Muscle layer of colon (tissue), 2 donors: ENCODE measurements around the gene CTNNBIP1.

Experiments used
- H3K27ac ChIP-seq: one replicate; pipeline ENCODE4 v1.7.0; 2013; ENCODE audit warnings: low read depth, mild to moderate bottlenecking, low read length, moderate library complexity
- H3K27me3 ChIP-seq, 2 donors: one replicate each; pipeline ENCODE4 v1.7.0; 2013; ENCODE audit warnings: low read length in 2 of 2, mild to moderate bottlenecking in 2 of 2; ENCODE audit not compliant: insufficient read depth in 2 of 2, control insufficient read depth in 1 of 2
- H3K36me3 ChIP-seq: one replicate; pipeline ENCODE4 v1.7.0; 2013; ENCODE audit warnings: mild to moderate bottlenecking, low read length; ENCODE audit not compliant: insufficient read depth
- H3K4me1 ChIP-seq: one replicate; pipeline ENCODE4 v1.7.0; 2013; ENCODE audit warnings: mild to moderate bottlenecking, low read length; ENCODE audit not compliant: insufficient read depth
- H3K4me3 ChIP-seq, 2 donors: one replicate each; pipeline ENCODE4 v1.7.0; 2013; ENCODE audit warnings: low read length in 2 of 2, low read depth in 1 of 2, mild to moderate bottlenecking in 1 of 2, moderate library complexity in 1 of 2
- H3K9ac ChIP-seq: one replicate; pipeline ENCODE4 v1.7.0; 2013; ENCODE audit warnings: low read length
- H3K9me3 ChIP-seq: one replicate; pipeline ENCODE4 v1.7.0; 2013; ENCODE audit warnings: mild to moderate bottlenecking, low read length
- donor health status: abdominal sarcoma.
- donor health status: Adenocarcinoma of cecum.

CTNNBIP1 gene

DNA sequence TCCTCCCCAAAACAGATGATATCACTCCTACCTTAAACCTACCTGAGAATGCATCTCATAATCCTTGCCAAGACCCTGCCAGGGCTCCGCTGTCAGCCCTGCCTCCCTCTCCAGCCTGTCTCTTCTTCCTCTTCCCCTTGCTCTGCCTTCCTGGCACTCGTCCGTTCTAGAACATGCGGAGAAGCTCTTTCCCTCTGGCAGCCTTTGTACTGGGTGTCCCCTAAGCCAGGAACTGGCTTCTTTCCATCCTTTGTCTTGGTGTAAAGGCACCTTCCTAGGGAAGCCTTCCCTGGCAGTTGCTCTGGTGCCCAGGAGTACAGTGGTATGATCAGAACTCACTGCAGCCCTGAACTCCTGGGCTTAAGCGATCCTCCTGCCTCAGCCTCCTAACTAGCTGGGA is 36.1 kb downstream of the CTNNBIP1 start:
- Histone ChIP-seq H3K9ac (no peak overlapping the region), H3K4me1 (peaks cover 3% of the 10 kb centered on the region), H3K36me3 (peaks cover 11% of the 10 kb centered on the region), H3K27me3 (no peaks in the 10 kb centered on the region), H3K4me3 (no peak overlapping the region), H3K9me3 (no peaks in the 10 kb centered on the region), H3K27ac (no peak overlapping the region)

DNA sequence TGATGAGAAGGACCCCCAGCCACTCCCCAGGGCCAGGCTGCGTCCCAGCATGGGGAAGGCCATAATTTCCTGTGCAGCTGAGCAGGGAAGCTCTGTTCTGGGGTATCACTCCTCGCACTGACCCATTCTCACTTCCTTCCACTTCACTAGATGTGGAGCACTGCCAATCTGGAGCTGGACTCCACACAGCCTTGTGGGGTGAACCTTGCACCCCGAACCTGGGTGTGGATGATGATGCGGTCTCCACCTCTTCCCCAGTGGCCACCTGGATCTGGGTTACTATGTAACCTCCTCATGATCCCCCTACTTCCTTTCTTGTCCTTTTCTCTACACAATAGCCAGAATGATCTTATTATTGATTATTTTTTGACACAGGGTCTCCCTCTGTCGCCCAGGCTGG is 36.7 kb downstream of the CTNNBIP1 start:
- Histone ChIP-seq H3K9ac (no peak overlapping the region), H3K9me3 (no peaks in the 10 kb centered on the region), H3K27ac (no peak overlapping the region), H3K27me3 (no peaks in the 10 kb centered on the region), H3K36me3 (peaks cover 11% of the 10 kb centered on the region), H3K4me1 (peaks cover 3% of the 10 kb centered on the region), H3K4me3 (no peak overlapping the region)

DNA sequence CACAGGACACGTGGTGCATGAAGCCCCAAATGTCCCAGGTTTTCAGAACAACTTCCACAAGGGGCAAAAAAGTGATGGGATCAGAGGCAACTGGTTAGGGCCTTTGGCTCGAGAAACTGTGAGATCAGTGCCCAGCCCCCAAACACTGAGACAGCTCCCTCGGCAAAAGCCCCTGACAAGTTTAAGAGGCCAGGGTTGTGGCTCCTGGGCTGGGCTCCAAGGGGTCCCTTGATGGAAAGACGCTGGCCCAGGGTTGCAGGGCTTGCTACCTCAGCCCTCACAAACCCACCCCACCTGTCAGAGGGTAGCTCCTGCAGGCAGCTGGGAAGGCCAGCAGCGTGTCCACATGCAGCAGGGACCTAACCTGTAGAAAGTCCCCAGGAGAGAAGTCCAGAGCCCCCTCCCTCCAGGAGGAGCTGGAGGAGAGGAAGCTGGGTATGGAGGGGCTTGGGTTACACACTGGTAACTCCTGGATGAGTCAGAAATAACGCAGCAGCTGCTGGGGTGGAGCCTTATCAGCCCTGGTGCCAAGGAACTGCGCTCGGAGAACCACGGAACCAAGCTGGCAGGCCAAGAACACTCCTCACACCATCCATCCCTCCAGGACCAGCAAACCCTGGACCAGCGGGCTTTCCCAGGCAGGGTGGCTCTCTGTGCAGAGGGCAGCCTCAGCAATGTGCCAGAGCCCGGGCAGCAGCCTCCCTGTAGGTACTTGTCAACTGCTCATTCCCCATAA is 37.5 kb downstream of the CTNNBIP1 start:
- no peaks in the 10 kb centered on the region for H3K9me3 ChIP-seq
- peaks cover 17% of the 10 kb centered on the region for H3K36me3 ChIP-seq
- no peak overlapping the region for H3K27ac ChIP-seq
- H3K9ac ChIP-seq: no peak overlapping the region
- no peak overlapping the region for H3K4me3 ChIP-seq
- no peaks in the 10 kb centered on the region for H3K27me3 ChIP-seq
- H3K4me1 ChIP-seq: peaks cover 3% of the 10 kb centered on the region

DNA sequence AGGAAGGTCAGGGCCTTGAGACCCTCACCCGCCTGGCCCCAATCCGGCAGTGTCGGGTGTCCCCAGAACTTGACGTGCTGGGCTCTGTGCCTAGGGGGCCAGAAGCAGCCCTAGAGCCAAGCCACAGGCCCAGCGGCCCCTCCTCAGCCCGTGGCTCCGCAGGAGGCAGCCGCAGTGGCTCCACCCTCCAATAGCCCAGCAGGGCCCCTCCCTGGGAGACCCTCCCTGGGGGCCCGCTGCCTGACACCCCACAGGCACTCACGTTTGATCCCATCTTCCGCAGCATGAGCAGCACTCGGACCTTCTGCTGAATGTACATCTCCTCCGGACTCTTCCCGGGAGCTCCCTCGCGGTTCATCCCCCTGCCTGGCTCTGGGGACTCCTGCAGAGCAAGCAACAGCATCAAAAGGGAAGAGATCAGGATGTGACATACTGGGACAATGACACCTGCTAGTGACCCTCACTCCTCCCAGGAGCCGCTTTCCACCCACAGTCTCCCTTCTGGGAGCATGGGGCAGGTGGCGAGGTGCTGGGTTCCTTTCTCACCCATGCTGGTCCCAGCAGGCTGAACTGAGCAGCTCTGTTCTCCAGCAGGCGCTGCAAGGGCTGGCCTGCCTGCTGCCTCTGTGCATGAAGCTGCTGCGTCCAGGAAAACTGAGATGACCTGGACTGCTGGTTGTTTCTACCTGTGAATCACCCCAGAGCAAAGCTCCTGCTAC is 38.2 kb downstream of the CTNNBIP1 start:
- Histone ChIP-seq H3K9ac (no peak overlapping the region), H3K4me1 (peaks cover 3% of the 10 kb centered on the region), H3K27me3 (no peaks in the 10 kb centered on the region), H3K4me3 (no peak overlapping the region), H3K27ac (no peak overlapping the region), H3K36me3 (peaks cover 18% of the 10 kb centered on the region), H3K9me3 (no peaks in the 10 kb centered on the region)

DNA sequence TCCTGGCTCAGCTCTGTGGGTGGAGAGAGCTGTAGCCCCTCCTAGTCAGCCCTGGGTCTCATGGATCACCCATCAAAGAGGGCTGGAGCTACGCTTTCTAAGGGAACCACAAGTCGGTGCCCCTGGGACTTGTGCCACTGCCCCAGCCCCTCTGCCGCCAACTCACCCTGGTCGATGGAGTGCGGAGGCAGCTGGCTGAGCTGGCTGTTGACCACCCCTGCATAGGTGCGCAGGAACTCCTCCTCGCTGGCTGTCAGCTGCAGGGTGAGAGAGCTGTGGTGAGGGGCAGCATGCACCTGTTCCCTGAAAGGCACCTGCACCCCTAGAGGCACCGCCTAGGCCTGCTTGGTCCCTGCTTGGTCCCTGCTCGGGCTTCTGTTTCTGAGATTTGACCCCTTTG is 39.0 kb downstream of the CTNNBIP1 start:
- peaks cover 18% of the 10 kb centered on the region for H3K36me3 ChIP-seq
- no peak overlapping the region for H3K4me3 ChIP-seq

DNA sequence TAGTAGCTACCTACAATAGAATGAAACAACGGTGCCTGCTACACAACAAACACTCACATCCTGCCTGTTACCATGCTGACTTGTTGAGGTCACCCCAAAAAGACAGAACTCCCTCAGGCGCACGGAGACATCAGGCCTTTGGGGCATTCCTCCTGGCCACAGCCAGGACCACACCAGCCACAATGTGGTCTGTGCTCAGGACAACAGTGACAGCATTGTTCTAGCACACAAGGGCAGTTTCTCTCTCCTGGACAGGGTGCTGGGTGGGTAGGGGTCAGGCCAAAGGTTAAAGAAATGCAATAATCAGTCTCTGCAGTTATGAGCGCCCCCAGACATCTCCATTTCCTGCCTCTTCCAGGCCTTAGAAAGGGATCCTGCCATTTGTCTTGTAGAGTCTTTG is 39.5 kb downstream of the CTNNBIP1 start:
- no peak overlapping the region for H3K4me3 ChIP-seq
- peaks cover 18% of the 10 kb centered on the region for H3K36me3 ChIP-seq
- H3K9ac ChIP-seq: no peak overlapping the region
- H3K9me3 ChIP-seq: no peaks in the 10 kb centered on the region
- H3K27me3 ChIP-seq: no peaks in the 10 kb centered on the region
- peaks cover 3% of the 10 kb centered on the region for H3K4me1 ChIP-seq
- H3K27ac ChIP-seq: no peak overlapping the region

More for the DNA sequence above, 39.0 kb downstream of the CTNNBIP1 start:
- H3K9me3 ChIP-seq: no peaks in the 10 kb centered on the region
- H3K27me3 ChIP-seq: no peaks in the 10 kb centered on the region
- H3K4me1 ChIP-seq: peaks cover 3% of the 10 kb centered on the region
- no peak overlapping the region for H3K27ac ChIP-seq
- H3K9ac ChIP-seq: no peak overlapping the region

DNA sequence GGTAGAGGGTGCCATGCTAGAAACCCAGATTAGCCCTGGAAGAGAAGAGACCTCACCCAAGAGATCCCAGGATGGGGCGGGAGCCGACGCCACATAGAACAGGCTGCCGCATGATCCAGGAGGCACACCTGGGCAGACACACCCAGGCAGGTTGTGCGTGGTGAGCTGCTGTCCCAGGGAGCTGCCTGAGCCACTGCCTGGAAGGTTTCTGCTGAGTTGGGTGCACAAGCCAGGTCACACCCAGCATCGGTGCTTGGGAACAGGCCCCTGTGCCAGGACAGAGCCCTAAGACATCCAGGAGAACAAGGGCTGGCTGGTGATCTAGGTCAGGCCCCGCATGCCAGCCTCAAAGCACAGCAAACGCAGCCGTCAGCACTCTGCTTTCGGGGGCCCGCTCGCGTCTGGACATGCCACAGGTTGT is 40.2 kb downstream of the CTNNBIP1 start:
- Histone ChIP-seq H3K36me3 (peaks cover 18% of the 10 kb centered on the region), H3K27me3 (no peaks in the 10 kb centered on the region), H3K27ac (no peak overlapping the region), H3K9me3 (no peaks in the 10 kb centered on the region), H3K9ac (no peak overlapping the region), H3K4me1 (peaks cover 3% of the 10 kb centered on the region), H3K4me3 (no peak overlapping the region)

DNA sequence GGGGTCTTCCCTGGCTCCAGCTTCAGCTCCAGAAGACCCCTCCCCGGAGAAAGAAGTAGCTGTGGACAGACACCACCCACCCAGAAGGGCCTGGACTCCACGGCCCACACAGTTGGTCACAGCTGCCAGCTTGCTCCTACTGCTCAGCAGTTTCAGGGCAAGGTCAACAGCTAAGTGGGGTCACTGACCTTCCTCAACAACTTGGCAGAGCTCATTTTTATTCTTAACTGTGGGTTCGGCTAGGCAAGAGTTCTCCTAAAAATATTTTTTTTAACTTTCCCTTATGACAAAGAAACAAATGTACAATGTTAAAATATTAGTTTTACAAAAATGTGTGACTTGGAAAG is 41.9 kb downstream of the CTNNBIP1 start:
- no peak overlapping the region for H3K27ac ChIP-seq
- H3K36me3 ChIP-seq: peaks cover 18% of the 10 kb centered on the region
- no peak overlapping the region for H3K9ac ChIP-seq
- H3K27me3 ChIP-seq: no peaks in the 10 kb centered on the region
- H3K4me1 ChIP-seq: no peaks in the 10 kb centered on the region
- H3K4me3 ChIP-seq: no peak overlapping the region
- H3K9me3 ChIP-seq: no peaks in the 10 kb centered on the region

DNA sequence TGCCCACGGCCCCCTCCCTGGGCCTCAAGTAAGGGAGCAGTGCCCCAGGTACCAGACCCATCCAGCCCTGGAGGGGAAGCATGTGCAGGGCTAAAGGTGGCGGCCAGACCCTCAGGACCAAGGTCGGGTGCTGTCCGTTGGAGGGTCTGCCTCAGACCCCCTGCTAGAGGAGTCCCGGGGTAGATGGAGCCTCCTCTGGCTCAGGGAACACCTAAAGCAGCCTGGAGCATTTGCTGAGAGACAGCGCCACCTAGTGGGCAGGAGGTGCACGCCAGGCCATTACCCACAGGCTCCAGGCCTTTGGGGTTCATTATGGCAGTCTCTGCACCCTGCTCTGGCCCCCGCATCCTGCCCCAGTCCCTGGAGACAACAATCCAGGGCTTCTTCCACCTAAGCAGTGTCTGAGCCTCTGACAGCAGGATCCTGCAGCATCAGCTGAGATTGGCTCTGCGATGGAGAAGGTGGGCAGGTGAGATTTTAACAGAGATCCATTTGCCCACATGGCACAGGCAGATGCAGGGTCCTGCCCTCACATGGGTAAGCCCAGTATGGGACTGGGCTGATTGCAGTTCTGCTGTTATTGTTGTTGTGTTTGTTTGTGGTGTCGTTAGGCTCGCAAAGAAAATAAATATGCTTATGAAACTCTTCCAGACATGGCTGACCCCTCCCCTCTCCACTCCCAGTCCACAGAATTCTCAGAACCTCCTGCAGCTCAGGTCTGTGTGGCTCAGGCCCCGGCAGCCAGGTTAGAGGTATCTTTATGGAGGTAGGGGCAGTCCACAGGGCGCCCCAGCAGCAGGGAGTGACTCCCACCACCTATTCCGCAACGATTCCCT is 42.4 kb downstream of the CTNNBIP1 start:
- Histone ChIP-seq H3K4me3 (no peak overlapping the region), H3K27ac (no peak overlapping the region), H3K4me1 (no peaks in the 10 kb centered on the region), H3K9me3 (no peaks in the 10 kb centered on the region), H3K27me3 (no peaks in the 10 kb centered on the region), H3K36me3 (peaks cover 18% of the 10 kb centered on the region), H3K9ac (no peak overlapping the region)

DNA sequence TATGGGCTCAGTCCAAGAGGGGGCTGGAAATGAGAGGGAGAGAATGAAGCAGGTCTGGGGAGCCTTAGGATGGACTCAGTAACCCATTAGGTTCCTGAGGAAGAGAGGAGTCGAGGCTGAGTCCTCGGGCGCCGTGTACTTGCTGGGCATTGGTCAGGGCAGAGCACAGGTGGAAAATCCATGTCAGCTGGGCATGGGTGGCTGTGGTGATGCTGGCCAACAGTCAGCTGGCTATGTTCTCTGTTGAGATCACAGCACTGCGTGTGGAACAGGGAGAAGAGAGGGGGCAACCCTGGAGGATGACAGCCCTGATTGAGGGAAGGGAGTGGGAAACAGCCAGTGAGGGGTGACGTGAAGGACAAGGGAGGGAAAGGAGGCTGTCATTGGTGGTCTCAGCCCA is 43.2 kb downstream of the CTNNBIP1 start:
- no peaks in the 10 kb centered on the region for H3K9me3 ChIP-seq
- peaks cover 18% of the 10 kb centered on the region for H3K36me3 ChIP-seq
- no peak overlapping the region for H3K27ac ChIP-seq

DNA sequence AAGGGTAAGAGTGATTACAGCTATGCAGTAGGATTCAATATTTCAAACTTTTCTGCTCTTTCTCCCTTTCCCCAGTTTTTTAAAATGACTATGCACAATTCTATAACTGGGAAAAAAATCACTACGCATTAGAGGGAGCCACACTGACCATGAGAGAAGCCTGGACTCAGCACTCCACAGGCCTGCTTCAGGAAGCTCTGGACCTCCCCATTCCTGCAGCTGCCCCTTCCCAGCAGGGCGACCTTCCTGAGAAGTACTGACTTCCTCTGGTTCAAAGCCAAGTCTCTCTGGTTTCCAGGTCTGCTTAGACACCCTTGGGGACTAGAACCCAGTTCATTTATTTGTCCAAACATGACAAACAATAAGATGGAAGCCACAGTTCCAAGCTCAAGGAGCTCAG is 44.3 kb downstream of the CTNNBIP1 start:
- Histone ChIP-seq H3K27me3 (no peaks in the 10 kb centered on the region), H3K27ac (no peak overlapping the region), H3K9me3 (no peaks in the 10 kb centered on the region), H3K36me3 (peaks cover 18% of the 10 kb centered on the region), H3K4me3 (no peak overlapping the region), H3K9ac (no peak overlapping the region), H3K4me1 (no peaks in the 10 kb centered on the region)

More for the DNA sequence above, 43.2 kb downstream of the CTNNBIP1 start:
- H3K4me1 ChIP-seq: no peaks in the 10 kb centered on the region
- H3K27me3 ChIP-seq: no peaks in the 10 kb centered on the region
- H3K4me3 ChIP-seq: no peak overlapping the region
- no peak overlapping the region for H3K9ac ChIP-seq
